ENCODE measurements around the gene SRPK2. TPM values are rescaled to one million over a fixed set of nuclear protein-coding genes. Genes with fewer than 3 reads are reported as not detected.

Gene SRPK2
- total RNA-seq, 2 donors from 2014 or later, result 41.5 to 52.2 TPM

DNA sequence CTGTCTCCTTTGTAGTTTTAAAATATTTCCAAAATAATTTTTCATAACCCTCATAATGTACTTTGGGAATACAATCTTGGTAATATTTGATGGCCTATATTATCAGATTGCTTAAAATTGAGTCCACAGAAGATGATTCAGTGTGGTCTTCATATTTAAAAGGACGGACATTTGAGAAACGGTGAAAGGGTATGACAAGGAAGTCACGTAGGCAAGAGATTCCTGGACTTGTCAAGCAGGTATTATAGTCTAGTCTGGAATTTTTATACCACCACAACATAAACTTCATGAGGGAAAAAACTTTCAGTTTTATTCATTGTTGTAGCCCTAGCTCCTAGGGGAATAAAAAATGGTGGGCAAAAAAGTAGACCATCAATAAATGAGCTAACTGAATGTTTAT, 292.4 kb downstream of the SRPK2 start:
- intact Hi-C loops (cut with DNase I), result loop anchor here in 1 of 2 donors (10.0 kb wide), 1 partner anchor 112 kb away; no protein-coding TSS in a partner anchor
- DNase-seq (ENCODE audit: low spot score), result no peak

DNA sequence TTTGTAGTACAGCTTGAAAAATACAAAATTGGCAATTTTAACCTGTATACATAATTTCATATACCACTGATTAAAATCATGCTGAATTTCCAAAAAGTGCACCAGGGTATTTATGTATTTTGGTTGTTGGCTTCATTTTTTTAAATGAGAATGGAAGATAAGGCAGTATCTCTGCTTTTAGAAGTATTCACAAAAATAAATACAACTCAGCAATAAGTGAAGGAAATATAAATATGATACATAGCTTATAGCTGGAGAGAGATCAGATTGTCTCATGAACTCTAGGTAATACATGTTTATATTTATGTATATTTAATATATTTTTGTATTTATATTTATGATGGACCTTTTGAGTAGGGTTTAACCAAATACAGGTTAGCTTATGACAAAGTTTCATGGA, 293.8 kb downstream of the SRPK2 start:
- intact Hi-C loops (cut with DNase I), result loop anchor here in 1 of 2 donors (10.0 kb wide), 1 partner anchor 110 kb away; no protein-coding TSS in a partner anchor
- DNase-seq (ENCODE audit: low spot score), result no peak

DNA sequence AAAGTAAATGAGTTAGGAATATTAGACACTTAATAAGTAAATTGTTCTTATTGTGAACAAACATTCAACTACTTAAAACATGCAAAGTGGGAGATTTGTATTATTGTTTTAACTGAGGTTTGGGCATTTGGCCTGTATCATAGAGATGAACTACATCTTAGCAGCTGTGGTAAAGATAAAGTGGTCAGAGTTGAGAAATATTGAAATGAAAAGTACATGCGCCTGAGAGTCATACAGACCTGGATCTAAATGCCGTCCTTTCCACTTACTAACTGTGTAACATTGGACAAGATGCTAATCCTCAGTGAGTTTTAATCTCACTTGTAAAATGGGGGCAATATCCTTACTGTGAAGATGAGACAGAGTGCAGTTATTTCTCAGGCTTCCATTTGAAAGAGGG, 300.3 kb downstream of the SRPK2 start:
- DNase-seq (ENCODE audit: low spot score), result no peak
- intact Hi-C loops (cut with DNase I), result no loop called here

DNA sequence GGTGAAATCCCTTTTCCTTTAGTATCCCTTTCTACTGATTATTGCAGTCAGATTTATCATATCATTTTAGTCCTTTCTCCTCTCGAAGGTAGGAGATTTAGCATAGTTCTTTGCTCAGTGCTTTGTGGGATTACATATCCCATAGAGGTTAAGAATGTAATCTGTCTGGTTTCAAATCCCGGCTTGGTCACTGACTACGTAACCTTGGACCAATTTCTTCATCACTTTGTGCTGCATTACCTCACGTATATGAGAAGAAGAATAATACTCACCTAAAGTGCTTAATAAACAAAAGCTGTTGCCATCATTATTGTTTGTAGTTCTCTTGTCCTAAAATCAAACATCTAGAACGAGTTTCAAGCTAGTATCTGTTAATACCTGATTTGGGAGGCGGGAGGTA, 300.7 kb downstream of the SRPK2 start:
- DNase-seq (ENCODE audit: low spot score), result no peak
- intact Hi-C loops (cut with DNase I), result no loop called here

DNA sequence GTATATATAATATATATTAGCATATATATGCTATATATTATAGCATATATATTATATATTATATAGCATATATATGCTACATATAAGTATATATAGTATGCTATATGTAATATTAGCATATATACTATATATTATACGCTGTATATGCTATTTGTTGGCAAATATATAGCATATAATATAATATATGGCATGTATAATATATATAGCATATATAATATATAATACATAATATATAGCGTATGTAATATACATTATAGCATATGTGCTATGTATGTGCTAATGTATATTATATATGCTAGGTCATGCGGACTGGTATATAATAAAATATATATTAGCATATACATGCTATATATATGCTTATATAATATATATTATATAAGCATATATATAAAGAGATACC, 301.9 kb downstream of the SRPK2 start:
- no peak for DNase-seq (ENCODE audit: low spot score)
- intact Hi-C loops (cut with DNase I), result no loop called here

DNA sequence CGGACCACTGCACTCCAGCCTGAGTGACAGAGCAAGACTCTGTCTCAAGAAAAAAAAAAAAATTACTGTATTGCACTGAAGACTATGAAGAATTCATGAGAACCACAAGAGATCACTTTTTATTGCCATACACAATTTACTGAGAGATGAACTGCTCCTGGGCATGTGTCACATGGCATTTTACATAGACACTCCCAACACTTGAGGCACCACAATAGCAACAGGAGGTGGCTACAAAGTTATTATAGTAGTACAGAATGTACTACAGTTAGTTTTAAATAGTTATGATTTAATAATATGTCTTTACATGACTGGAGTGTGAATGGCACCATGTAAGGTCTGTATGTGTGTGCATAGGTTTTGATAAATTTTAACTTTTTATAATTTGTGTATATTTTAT, 304.1 kb downstream of the SRPK2 start:
- DNase-seq (ENCODE audit: low spot score), result no peak
- intact Hi-C loops (cut with DNase I), result no loop called here

DNA sequence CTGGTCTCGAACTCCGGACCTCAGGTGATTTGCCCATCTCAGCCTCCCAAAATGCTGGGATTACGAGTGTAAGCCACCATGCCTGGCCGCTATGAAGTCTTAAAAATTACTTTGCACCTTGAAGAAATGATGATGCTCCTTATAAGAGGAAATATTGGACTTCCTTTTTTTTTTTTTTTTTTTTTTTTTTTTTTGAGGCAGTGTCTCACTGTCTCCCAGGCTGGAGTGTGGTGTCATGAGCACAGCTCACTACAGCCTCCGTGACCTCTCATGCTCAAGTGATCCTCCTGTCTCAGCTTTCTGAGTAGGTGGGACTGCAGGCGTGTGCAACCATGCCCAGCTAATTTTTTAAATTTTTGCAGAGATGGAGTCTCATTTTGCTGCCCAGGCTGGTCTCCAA, 309.4 kb downstream of the SRPK2 start:
- DNase-seq (ENCODE audit: low spot score), result no peak
- intact Hi-C loops (cut with DNase I), result no loop called here

DNA sequence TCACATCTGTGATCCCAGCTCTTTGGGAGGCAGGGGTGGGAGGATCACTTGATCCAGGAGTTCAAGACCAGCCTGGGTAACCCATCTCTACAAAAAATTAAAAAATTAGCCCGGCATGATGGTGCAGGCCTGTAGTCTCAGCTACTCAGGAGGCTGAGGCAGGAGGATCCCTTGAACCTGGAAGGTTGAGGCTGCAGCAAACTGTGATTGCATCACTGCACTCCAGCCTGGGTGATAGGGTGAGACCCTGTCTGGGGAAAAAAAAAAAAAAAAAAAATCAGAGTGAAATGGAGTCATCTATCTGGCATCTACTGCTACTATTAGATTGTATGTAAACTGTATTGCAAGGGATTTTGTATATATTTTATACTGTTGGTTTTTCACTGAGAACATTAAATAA, 315.6 kb downstream of the SRPK2 start:
- intact Hi-C loops (cut with DNase I), result no loop called here
- DNase-seq (ENCODE audit: low spot score), result no peak

DNA sequence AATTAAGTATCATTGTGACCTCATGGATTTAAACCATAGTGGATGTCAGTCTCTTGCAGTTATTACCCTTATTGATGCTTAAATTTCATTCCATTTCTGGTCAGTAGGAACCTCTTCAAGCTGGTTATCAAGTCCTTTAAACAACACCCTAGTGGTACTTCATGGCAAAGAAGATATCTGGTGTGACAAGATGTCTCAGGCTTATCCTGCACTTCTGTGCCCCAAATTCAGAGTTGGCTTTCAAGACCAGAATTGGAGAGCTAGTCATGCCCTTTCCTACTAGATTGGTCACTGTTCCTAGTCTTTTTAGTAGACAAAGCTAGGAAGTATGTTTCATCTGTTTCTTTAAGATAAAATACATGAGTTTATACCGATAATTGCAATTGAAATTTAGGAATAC, 319.8 kb downstream of the SRPK2 start:
- no peak for DNase-seq (ENCODE audit: low spot score)
- intact Hi-C loops (cut with DNase I), result no loop called here

DNA sequence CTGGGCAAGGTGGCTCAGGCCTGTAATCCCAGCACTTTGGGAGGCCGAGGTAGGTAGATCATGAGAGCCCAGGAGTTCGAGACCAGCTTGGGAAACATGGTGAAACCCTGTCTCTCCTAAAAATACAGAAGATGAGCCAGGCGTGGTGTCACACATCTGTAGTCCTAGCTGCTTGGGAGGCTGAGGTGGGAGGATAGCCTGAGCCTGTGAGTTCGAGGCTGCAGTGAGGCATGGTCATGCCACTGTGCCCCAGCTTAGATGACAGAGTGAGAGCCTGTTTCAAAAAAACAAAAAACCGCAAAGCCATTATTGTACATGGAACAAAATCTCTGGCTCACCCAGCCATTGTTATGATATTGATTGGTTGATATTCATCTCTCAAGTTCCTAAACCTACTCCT, 321.0 kb downstream of the SRPK2 start:
- intact Hi-C loops (cut with DNase I), result no loop called here
- no peak for DNase-seq (ENCODE audit: low spot score)

Other genes with a start within 250 kb of the SRPK2 start
- gene PUS7, start 133.3 kb upstream of the SRPK2 start, total RNA-seq, result 10 to 100 TPM in 1 of 2 donors, 1 to 10 TPM in 1; 7.2 to 11.3 TPM
- gene RINT1, start 143.3 kb upstream of the SRPK2 start, total RNA-seq, result 10 to 100 TPM; 13.9 to 16.1 TPM
- gene EFCAB10, start 192.6 kb upstream of the SRPK2 start, total RNA-seq, result not detected

All from posterior vena cava (tissue), 2 donors.